Activated naive CD4-positive, alpha-beta T cell treated with anti-CD3 and anti-CD28 coated beads, Interleukin-2, amount 50 U/mL, for 24 hours (primary cell): ENCODE data around the gene ALDH8A1.

Experiments
- H3K27ac Mint-ChIP-seq: one replicate; pipeline ENCODE4 v1.8.0; 2021; ENCODE audit warnings: mild to moderate bottlenecking, mixed read lengths
- H3K27me3 Mint-ChIP-seq: one replicate; pipeline ENCODE4 v1.8.0; 2021; ENCODE audit warnings: mixed read lengths
- H3K36me3 Mint-ChIP-seq: one replicate; pipeline ENCODE4 v1.8.0; 2021; ENCODE audit warnings: mixed read lengths
- H3K4me1 Mint-ChIP-seq: one replicate; pipeline ENCODE4 v1.8.0; 2021; ENCODE audit warnings: mixed read lengths
- H3K4me3 Mint-ChIP-seq: one replicate; pipeline ENCODE4 v1.8.0; 2021; ENCODE audit warnings: mild to moderate bottlenecking, mixed read lengths
- H3K9me3 Mint-ChIP-seq: one replicate; pipeline ENCODE4 v1.8.0; 2021; ENCODE audit warnings: mixed read lengths

ALDH8A1 gene

DNA sequence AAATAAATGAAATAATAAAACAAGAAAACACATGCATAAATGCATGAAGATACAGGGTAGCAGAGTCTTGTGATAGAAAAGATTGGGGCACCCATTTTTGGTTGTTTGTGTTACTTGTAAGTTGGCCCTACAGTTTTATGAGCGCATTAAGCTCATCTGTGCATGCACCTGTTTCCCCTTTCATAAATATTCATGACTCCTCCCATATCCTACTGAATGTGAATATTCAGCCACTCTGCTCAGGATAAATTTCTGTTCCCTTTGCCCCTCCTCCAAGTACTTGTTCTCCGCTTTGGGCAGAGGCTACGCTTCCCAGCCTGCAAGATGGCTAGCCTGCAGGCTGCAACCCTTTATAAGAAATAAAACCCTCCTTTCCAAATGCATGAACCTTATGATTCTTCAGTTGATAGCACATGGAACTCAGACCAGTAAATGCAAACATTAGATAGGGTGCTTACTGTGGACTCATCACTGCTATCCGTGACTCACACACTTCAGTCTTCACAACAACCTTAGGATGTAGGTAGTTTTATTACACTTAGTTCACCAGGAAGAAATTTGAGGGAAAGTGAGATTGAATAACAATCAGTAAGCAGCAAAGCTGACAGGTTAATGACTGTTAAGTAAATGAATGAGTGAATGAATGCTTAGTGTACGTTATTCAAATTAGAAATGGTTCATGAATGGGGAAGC is 15.0 kb downstream of the ALDH8A1 start:
- Mint-ChIP-seq H3K36me3 (peaks cover 4% of the 10 kb centered on the region), H3K27me3 (no peaks in the 10 kb centered on the region), H3K9me3 (no peaks in the 10 kb centered on the region), H3K4me1 (peaks cover 17% of the 10 kb centered on the region), H3K27ac (no peak overlapping the region), H3K4me3 (no peak overlapping the region)

- H3K4me3 Mint-ChIP-seq: no peak overlapping the region
- H3K9me3 Mint-ChIP-seq: no peaks in the 10 kb centered on the region
- no peak overlapping the region for H3K27ac Mint-ChIP-seq
- H3K27me3 Mint-ChIP-seq: no peaks in the 10 kb centered on the region
- H3K4me1 Mint-ChIP-seq: peaks cover 4% of the 10 kb centered on the region
- H3K36me3 Mint-ChIP-seq: peaks cover 6% of the 10 kb centered on the region
Observed at GRCh38 chr6:134932535-134933470, 17.1 kb downstream of the ALDH8A1 start.

GRCh38 chr6:134932098-134932497 is 17.8 kb downstream of the ALDH8A1 start:
- peaks cover under 1% of the 10 kb centered on the region for H3K4me1 Mint-ChIP-seq
- H3K4me3 Mint-ChIP-seq: no peak overlapping the region
- H3K27ac Mint-ChIP-seq: no peak overlapping the region
- H3K27me3 Mint-ChIP-seq: no peaks in the 10 kb centered on the region
- H3K9me3 Mint-ChIP-seq: no peaks in the 10 kb centered on the region
- H3K36me3 Mint-ChIP-seq: peaks cover 6% of the 10 kb centered on the region

- H3K27me3 Mint-ChIP-seq: no peaks in the 10 kb centered on the region
- H3K27ac Mint-ChIP-seq: no peak overlapping the region
- H3K4me1 Mint-ChIP-seq: no peaks in the 10 kb centered on the region
- no peaks in the 10 kb centered on the region for H3K9me3 Mint-ChIP-seq
- no peak overlapping the region for H3K4me3 Mint-ChIP-seq
- H3K36me3 Mint-ChIP-seq: peaks cover 6% of the 10 kb centered on the region
Observed at GRCh38 chr6:134930463-134930862, 19.4 kb downstream of the ALDH8A1 start.

- peaks cover 5% of the 10 kb centered on the region for H3K36me3 Mint-ChIP-seq
- no peak overlapping the region for H3K4me3 Mint-ChIP-seq
- no peak overlapping the region for H3K27ac Mint-ChIP-seq
- no peaks in the 10 kb centered on the region for H3K9me3 Mint-ChIP-seq
- no peaks in the 10 kb centered on the region for H3K4me1 Mint-ChIP-seq
- H3K27me3 Mint-ChIP-seq: no peaks in the 10 kb centered on the region
Observed at GRCh38 chr6:134928151-134928900, 21.6 kb downstream of the ALDH8A1 start.

- H3K36me3 Mint-ChIP-seq: peaks cover 2% of the 10 kb centered on the region
- no peak overlapping the region for H3K4me3 Mint-ChIP-seq
- no peak overlapping the region for H3K27ac Mint-ChIP-seq
- H3K27me3 Mint-ChIP-seq: no peaks in the 10 kb centered on the region
- no peaks in the 10 kb centered on the region for H3K4me1 Mint-ChIP-seq
- H3K9me3 Mint-ChIP-seq: no peaks in the 10 kb centered on the region
Observed at GRCh38 chr6:134925800-134926199, 24.1 kb downstream of the ALDH8A1 start.

DNA sequence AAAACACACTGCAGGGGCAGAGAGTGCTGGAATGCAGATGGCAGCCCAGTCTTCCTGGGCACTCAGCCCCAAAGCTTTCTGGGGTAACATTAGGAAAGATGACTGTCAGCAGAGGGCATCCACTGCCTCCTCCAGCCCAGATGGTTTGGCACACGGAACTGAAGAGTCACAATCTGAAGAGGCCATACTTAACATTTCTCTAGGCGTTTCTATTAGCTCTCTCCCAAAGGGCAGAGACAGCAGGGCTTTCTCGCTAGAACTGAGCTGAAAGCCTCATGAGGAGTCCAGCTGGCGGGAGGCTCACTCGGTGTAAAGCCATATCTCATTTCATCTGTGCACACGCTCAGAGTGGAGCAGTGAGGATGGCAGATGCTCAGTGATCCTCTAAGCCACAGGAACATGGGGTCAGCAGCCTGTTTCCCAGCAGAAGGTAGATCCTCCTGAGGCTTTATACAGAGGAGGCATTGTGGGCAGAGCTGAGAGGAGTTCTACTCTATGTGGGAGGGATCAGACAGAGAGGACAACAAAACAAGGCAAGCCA is 28.1 kb downstream of the ALDH8A1 start:
- no peak overlapping the region for H3K4me3 Mint-ChIP-seq
- H3K27me3 Mint-ChIP-seq: no peaks in the 10 kb centered on the region
- H3K27ac Mint-ChIP-seq: no peak overlapping the region

GRCh38 chr6:134921276-134921675 is 28.6 kb downstream of the ALDH8A1 start:
- Mint-ChIP-seq H3K4me3 (no peak overlapping the region), H3K4me1 (no peaks in the 10 kb centered on the region), H3K36me3 (peaks cover 7% of the 10 kb centered on the region), H3K9me3 (no peaks in the 10 kb centered on the region), H3K27ac (no peak overlapping the region), H3K27me3 (no peaks in the 10 kb centered on the region)

More for the DNA sequence above, 28.1 kb downstream of the ALDH8A1 start:
- no peaks in the 10 kb centered on the region for H3K4me1 Mint-ChIP-seq
- H3K9me3 Mint-ChIP-seq: no peaks in the 10 kb centered on the region
- H3K36me3 Mint-ChIP-seq: peaks cover 6% of the 10 kb centered on the region

- no peaks in the 10 kb centered on the region for H3K9me3 Mint-ChIP-seq
- peaks cover 7% of the 10 kb centered on the region for H3K36me3 Mint-ChIP-seq
- H3K27me3 Mint-ChIP-seq: no peaks in the 10 kb centered on the region
- H3K4me1 Mint-ChIP-seq: no peaks in the 10 kb centered on the region
- no peak overlapping the region for H3K27ac Mint-ChIP-seq
- no peak overlapping the region for H3K4me3 Mint-ChIP-seq
Observed at GRCh38 chr6:134920422-134920821, 29.5 kb downstream of the ALDH8A1 start.

DNA sequence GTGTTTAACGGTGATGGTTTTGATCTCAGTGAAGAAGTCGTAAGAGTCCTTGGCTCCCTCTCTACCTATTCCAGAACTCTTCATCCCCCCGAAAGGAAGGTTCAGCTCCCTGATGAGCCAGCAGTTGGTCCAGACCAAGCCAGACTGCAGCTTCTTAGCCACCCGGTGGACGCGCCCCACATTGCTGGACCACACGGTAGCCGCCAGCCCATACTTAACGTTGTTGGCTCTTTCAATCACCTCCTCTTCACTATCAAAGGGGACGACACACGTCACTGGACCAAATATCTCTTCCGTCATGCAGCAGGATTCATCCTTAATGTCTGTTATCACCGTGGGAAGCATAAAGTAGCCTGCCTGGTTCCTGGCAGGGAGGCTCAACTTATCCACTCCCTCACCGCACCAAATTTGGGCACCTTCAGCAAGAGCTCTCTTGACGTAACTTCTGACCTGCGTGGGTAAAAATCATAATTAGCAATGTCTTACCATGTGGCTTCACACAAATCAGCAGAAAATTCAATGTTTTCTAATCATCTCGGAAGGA is 31.4 kb downstream of the ALDH8A1 start:
- H3K27me3 Mint-ChIP-seq: no peaks in the 10 kb centered on the region
- H3K4me3 Mint-ChIP-seq: no peak overlapping the region
- H3K4me1 Mint-ChIP-seq: no peaks in the 10 kb centered on the region
- H3K9me3 Mint-ChIP-seq: no peaks in the 10 kb centered on the region
- H3K27ac Mint-ChIP-seq: no peak overlapping the region
- peaks cover 7% of the 10 kb centered on the region for H3K36me3 Mint-ChIP-seq

DNA sequence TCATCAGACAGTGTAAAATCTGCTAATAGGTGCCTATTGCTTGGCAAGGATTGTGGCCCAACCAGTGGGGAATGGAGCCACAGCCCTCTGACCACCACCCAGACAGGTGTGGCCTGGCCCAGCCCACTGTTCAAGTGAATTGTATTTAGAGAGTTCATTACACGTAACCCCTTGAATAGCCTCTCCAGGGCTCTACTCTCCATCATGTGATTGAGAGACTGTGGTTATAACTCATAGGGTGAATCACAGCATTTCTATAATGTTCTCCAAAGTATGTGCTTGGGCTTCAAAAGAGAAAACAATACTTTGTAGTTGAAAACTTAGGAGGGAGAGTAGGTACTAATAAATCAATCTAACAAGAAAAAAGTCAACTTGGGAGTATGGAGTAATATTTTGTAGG is 38.4 kb downstream of the ALDH8A1 start:
- Mint-ChIP-seq H3K4me1 (no peaks in the 10 kb centered on the region), H3K27me3 (no peaks in the 10 kb centered on the region), H3K36me3 (no peaks in the 10 kb centered on the region), H3K4me3 (no peak overlapping the region), H3K27ac (no peak overlapping the region), H3K9me3 (no peaks in the 10 kb centered on the region)

DNA sequence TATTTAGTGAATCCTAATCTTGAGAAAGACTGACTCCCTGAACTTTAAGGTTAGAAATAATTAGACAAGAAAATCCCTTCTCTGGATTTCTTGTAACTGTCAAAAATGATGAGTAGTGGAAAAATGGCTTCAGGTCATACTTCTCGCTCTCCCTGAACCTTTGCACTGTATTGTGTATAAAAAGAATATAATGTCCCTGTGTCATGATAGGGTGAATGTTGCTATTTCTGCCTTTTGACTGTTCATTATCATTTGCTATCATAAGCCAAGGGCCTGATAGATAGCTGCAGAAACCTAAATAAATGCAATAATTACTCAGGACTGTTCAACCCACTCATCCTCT is 39.3 kb downstream of the ALDH8A1 start:
- Mint-ChIP-seq H3K4me1 (no peaks in the 10 kb centered on the region), H3K27me3 (no peaks in the 10 kb centered on the region), H3K4me3 (no peak overlapping the region), H3K9me3 (no peaks in the 10 kb centered on the region), H3K27ac (no peak overlapping the region), H3K36me3 (no peaks in the 10 kb centered on the region)

- no peak overlapping the region for H3K27ac Mint-ChIP-seq
- no peaks in the 10 kb centered on the region for H3K36me3 Mint-ChIP-seq
- no peak overlapping the region for H3K4me3 Mint-ChIP-seq
- no peaks in the 10 kb centered on the region for H3K9me3 Mint-ChIP-seq
- H3K4me1 Mint-ChIP-seq: no peaks in the 10 kb centered on the region
- H3K27me3 Mint-ChIP-seq: no peaks in the 10 kb centered on the region
Observed at GRCh38 chr6:134909701-134910592, 40.0 kb downstream of the ALDH8A1 start.

- Mint-ChIP-seq H3K27ac (no peak overlapping the region), H3K4me1 (no peaks in the 10 kb centered on the region), H3K27me3 (no peaks in the 10 kb centered on the region), H3K36me3 (no peaks in the 10 kb centered on the region), H3K4me3 (no peak overlapping the region), H3K9me3 (no peaks in the 10 kb centered on the region)
Observed at GRCh38 chr6:134908906-134909516, 40.9 kb downstream of the ALDH8A1 start.
